Measurements from ENCODE around the gene RPN2.

- TF ChIP-seq, protein P1, sequence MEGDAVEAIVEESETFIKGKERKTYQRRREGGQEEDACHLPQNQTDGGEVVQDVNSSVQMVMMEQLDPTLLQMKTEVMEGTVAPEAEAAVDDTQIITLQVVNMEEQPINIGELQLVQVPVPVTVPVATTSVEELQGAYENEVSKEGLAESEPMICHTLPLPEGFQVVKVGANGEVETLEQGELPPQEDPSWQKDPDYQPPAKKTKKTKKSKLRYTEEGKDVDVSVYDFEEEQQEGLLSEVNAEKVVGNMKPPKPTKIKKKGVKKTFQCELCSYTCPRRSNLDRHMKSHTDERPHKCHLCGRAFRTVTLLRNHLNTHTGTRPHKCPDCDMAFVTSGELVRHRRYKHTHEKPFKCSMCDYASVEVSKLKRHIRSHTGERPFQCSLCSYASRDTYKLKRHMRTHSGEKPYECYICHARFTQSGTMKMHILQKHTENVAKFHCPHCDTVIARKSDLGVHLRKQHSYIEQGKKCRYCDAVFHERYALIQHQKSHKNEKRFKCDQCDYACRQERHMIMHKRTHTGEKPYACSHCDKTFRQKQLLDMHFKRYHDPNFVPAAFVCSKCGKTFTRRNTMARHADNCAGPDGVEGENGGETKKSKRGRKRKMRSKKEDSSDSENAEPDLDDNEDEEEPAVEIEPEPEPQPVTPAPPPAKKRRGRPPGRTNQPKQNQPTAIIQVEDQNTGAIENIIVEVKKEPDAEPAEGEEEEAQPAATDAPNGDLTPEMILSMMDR (IDR thresholded peaks at IDR 0.05; ENCODE audit: poor library complexity, severe bottlenecking), result no peak
- no peak for TF ChIP-seq EZH2 (IDR thresholded peaks at IDR 0.05; ENCODE audit: borderline replicate concordance, insufficient read depth, low read length, poor library complexity, severe bottlenecking)
Measured at GRCh38 chr20:37222086-37222485, 43.0 kb downstream of the RPN2 start.

All from neural cell (in vitro differentiated cells).